Parathyroid adenoma (tissue), 2 donors: ENCODE data around the gene SRGN.

Experiments
- H2AFZ ChIP-seq: fragments of 300-600 bp; sonication (generic); one replicate; pipeline ENCODE4 v1.7.0; 2017; ENCODE audit warnings: antibody characterized with exemption, mild to moderate bottlenecking
- H3K27ac ChIP-seq: fragments of 300-600 bp; sonication (generic); one replicate; pipeline ENCODE4 v1.7.0; 2017
- H3K27me3 ChIP-seq: fragments of 300-600 bp; sonication (generic); one replicate; pipeline ENCODE4 v1.7.0; 2017; ENCODE audit warnings: low read length; ENCODE audit not compliant: control insufficient read depth, insufficient read depth
- H3K36me3 ChIP-seq: fragments of 300-600 bp; sonication (generic); one replicate; pipeline ENCODE4 v1.7.0; 2017; ENCODE audit warnings: low read length; ENCODE audit not compliant: control insufficient read depth, insufficient read depth
- H3K4me1 ChIP-seq: fragments of 300-600 bp; sonication (generic); one replicate; pipeline ENCODE4 v1.7.0; 2017; ENCODE audit warnings: control low read depth
- H3K4me2 ChIP-seq: fragments of 300-600 bp; sonication (generic); one replicate; pipeline ENCODE4 v1.7.0; 2017; ENCODE audit warnings: low read length
- H3K4me3 ChIP-seq: fragments of 300-600 bp; sonication (generic); one replicate; pipeline ENCODE4 v1.7.0; 2017; ENCODE audit warnings: low read depth, low read length
- H3K79me2 ChIP-seq: fragments of 300-600 bp; sonication (generic); one replicate; pipeline ENCODE4 v1.7.0; 2017; ENCODE audit warnings: control low read depth
- H3K9ac ChIP-seq: fragments of 300-600 bp; sonication (generic); one replicate; pipeline ENCODE4 v1.7.0; 2017; ENCODE audit warnings: mild to moderate bottlenecking
- H3K9me3 ChIP-seq: fragments of 300-600 bp; sonication (generic); one replicate; pipeline ENCODE4 v1.7.0; 2017; ENCODE audit warnings: low read length; ENCODE audit not compliant: control insufficient read depth
- TF ChIP-seq, protein P1 (sequence below): fragments of 300-600 bp; sonication (generic); IDR thresholded peaks from one replicate; pipeline ENCODE4 v1.7.0; 2017; ENCODE audit warnings: antibody characterized with exemption, mild to moderate bottlenecking
- donor health status: primary hyperparathyroidism.

Gene SRGN

DNA sequence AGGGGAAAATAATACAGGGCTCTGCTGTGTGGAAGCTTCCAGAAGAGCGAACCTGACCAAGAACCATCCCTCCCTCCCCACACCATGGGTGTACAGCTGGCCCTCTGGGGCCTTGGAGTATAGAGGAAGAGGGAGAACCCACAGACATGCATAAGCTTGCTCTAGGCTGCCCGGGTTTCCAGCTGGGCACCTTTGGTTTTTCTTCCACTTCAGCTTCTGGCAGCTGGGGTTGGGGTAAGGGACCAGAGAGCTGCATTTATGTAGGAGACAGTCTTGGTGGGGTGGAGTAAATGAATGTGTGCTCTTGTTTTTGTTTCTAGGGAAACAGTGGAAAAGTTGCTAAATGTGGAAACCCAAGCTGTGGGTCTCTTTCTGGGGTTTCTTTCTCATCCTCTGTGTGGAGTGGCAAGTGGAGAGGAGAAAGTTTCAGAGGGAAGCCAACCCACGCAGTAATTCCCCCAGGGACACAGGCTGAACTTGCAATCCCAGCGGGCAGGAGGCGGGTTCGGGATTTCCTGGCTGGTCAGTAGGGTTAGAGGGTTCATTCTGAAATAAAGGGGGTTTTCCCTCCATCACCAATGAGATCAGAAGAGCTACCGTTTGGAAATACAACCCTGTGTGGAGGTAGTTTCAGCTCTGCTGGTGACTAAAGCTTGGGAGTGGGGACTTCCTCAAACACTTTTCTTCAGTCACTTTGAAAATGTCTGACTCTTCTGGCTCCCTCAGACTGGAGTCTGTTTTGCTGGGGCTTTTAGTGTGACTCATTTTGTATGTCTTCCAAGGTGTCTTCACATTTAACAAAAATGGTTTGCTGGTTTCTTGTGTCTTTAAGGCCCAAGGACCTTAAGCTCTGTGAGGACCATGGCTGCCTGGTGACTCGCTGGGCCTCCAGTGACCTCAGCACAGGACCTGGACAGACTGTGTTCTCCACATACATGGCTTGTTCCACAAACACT is 22.2 kb upstream of the SRGN start:
- H3K4me1 ChIP-seq = no peaks in the 10 kb centered on the region

DNA sequence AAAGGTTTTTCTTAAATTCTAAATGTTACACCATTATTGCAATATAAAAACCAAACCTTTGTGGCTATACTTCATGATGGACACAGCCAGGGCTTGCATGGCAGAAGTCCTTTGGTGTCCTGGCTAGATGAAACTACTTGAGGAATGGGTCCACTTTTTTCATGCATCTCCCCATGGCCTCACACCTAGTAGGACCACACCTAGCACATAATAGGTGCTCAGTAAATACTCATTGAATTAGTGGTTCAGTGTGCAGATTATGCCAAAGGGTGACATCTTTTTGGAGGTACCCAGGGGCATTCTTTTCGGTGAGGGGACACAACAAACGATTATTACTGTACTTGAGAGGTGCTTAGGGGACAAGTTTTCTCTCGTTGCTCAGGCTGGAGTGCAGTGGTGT is 20.7 kb upstream of the SRGN start:
- Histone ChIP-seq H3K27me3 (no peaks in the 10 kb centered on the region), H3K9ac (no peak overlapping the region), H3K27ac (no peak overlapping the region), H3K79me2 (no peaks in the 10 kb centered on the region), H3K36me3 (no peaks in the 10 kb centered on the region), H3K4me3 (no peak overlapping the region), H3K9me3 (no peaks in the 10 kb centered on the region), H3K4me1 (no peaks in the 10 kb centered on the region), H3K4me2 (no peak overlapping the region), H2AFZ (no peak overlapping the region)
- TF ChIP-seq, protein P1, sequence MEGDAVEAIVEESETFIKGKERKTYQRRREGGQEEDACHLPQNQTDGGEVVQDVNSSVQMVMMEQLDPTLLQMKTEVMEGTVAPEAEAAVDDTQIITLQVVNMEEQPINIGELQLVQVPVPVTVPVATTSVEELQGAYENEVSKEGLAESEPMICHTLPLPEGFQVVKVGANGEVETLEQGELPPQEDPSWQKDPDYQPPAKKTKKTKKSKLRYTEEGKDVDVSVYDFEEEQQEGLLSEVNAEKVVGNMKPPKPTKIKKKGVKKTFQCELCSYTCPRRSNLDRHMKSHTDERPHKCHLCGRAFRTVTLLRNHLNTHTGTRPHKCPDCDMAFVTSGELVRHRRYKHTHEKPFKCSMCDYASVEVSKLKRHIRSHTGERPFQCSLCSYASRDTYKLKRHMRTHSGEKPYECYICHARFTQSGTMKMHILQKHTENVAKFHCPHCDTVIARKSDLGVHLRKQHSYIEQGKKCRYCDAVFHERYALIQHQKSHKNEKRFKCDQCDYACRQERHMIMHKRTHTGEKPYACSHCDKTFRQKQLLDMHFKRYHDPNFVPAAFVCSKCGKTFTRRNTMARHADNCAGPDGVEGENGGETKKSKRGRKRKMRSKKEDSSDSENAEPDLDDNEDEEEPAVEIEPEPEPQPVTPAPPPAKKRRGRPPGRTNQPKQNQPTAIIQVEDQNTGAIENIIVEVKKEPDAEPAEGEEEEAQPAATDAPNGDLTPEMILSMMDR = no peak

More for the DNA sequence above, 22.2 kb upstream of the SRGN start:
- TF ChIP-seq, protein P1 = no peak
- Histone ChIP-seq H3K36me3 (no peaks in the 10 kb centered on the region), H3K9ac (no peak overlapping the region), H3K27ac (peak overlapping the region; percentile 3), H3K79me2 (no peaks in the 10 kb centered on the region), H2AFZ (no peak overlapping the region), H3K4me2 (no peak overlapping the region), H3K9me3 (no peaks in the 10 kb centered on the region), H3K4me3 (no peak overlapping the region), H3K27me3 (no peaks in the 10 kb centered on the region)

DNA sequence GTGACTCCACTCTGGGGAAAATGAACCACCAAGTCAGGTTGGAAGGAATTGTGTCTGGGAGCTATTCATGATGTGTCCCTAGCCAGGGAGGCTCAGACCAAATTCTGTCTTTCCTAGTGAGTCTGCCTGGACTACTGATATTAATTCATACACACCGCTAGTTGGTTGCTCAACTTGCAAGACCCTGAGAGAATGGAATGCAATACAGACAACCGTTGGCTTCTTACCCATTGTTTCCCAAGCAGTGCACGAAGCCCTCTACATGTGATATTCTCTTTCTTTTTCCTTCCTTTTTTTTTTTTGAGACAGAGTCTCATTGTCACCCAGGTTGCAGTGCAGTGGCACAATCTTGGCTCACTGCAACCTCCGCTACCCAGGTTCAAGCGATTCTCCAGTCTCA is 19.4 kb upstream of the SRGN start:
- no peaks in the 10 kb centered on the region for H3K9me3 ChIP-seq
- H3K27ac ChIP-seq = no peak overlapping the region
- H3K4me1 ChIP-seq = no peaks in the 10 kb centered on the region
- no peaks in the 10 kb centered on the region for H3K36me3 ChIP-seq
- TF ChIP-seq, protein P1 = no peak
- H3K4me3 ChIP-seq = no peak overlapping the region
- H3K9ac ChIP-seq = no peak overlapping the region
- no peaks in the 10 kb centered on the region for H3K79me2 ChIP-seq
- no peak overlapping the region for H2AFZ ChIP-seq
- H3K4me2 ChIP-seq = no peak overlapping the region
- no peaks in the 10 kb centered on the region for H3K27me3 ChIP-seq

DNA sequence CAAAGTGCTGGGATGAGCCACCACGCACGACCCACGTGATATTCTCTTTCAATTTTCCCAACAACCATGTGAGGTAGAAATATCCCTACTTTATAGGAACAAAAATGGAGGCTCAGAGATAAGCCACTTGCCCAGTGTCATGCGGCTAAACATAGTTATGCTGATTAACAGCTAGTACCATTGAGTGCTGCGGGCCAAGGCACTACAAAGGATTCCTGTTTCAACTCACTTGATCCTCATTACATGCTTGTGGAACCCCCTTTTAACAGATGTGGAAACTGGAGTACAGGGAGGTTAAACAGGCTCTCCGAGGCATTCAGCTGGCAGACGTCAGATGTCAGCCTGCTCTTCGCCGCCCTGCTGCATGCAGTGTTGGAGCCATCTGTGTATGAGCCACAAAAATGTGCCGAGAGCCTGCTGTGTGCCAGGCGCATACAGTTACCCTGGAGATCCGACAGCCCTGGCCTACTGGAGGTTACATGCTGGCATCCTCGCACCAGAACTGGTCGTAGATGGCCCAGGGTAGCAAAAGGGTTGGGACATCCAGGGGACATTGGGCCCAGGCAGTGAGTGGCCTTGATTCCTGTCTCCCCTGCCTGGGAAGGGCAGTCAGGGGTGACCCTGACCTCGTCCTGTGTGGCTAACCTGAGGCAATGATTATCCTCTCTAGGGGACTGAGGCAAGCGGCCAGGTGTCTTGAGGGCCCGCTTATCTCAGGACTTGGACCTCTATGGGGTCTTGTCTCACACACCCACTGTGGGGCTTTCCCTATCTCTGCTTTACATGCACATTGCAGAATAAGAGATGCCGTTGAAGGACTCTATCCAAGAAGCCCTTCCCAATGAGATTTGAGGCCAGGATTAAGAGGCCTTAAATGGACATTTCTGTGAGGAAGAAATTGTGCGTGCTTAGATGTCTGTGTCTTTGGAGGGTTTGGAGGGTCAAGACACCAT is 18.5 kb upstream of the SRGN start:
- no peak overlapping the region for H2AFZ ChIP-seq
- H3K36me3 ChIP-seq = no peaks in the 10 kb centered on the region
- H3K27ac ChIP-seq = no peak overlapping the region

More for the DNA sequence above, 18.5 kb upstream of the SRGN start:
- no peak overlapping the region for H3K9ac ChIP-seq
- H3K4me1 ChIP-seq = no peaks in the 10 kb centered on the region
- no peaks in the 10 kb centered on the region for H3K9me3 ChIP-seq
- H3K79me2 ChIP-seq = no peaks in the 10 kb centered on the region
- TF ChIP-seq, protein P1 = no peak
- no peak overlapping the region for H3K4me2 ChIP-seq
- no peaks in the 10 kb centered on the region for H3K27me3 ChIP-seq
- H3K4me3 ChIP-seq = no peak overlapping the region
